Measurements from ENCODE around the gene CRIP2.

Gene CRIP2, protein sequence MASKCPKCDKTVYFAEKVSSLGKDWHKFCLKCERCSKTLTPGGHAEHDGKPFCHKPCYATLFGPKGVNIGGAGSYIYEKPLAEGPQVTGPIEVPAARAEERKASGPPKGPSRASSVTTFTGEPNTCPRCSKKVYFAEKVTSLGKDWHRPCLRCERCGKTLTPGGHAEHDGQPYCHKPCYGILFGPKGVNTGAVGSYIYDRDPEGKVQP

DNA sequence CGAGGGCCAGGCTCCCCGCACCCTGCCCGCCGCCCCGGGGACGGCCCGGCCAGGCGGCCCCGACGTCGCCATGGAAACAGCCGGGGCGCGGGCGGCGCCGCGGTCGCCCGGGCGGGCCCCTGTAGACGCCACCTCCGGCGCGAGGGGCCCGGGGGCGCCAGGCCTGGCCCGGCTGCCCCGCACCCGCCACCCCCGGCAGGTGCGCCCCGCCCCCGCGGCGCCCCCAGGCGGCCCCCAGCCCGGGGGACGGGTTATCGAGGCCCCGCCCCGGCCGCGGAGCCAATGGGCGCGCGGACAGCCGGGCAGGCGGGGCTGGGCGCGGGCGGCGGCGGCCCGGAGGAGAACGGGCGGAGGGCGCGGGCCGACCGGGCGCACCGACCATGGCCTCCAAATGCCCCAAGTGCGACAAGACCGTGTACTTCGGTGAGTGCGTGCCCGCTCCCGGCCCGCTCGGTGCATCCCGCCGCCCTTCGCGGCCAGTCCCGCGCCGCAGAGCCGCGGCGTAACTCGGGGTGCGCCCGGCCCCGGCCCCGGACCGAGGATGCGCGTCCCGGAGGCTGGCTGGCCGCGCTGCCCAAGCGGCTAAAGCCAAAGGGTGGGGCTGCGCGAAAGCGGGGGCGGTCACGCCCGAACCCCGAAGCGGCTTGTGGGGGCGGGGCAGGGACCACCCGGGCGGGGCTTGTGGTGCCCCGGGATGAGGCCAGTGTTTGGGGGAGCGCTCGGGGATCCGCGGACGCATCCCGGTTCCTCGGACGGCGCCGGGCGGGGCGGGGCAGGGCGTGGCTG lies at the start of gene CRIP2:
TSS of gene CRIP2 (plus strand) at position 339 of the 786 bp plus-strand sequence. CDS start at position 381, 42 bp downstream.
- in situ Hi-C loops (cut with MboI; ENCODE audit: low pct_unique_long_range_greater_than_20kb, low sequenced_read_pairs, unreplicated experiment): no loop called here
- TF ChIP-seq, protein P1, sequence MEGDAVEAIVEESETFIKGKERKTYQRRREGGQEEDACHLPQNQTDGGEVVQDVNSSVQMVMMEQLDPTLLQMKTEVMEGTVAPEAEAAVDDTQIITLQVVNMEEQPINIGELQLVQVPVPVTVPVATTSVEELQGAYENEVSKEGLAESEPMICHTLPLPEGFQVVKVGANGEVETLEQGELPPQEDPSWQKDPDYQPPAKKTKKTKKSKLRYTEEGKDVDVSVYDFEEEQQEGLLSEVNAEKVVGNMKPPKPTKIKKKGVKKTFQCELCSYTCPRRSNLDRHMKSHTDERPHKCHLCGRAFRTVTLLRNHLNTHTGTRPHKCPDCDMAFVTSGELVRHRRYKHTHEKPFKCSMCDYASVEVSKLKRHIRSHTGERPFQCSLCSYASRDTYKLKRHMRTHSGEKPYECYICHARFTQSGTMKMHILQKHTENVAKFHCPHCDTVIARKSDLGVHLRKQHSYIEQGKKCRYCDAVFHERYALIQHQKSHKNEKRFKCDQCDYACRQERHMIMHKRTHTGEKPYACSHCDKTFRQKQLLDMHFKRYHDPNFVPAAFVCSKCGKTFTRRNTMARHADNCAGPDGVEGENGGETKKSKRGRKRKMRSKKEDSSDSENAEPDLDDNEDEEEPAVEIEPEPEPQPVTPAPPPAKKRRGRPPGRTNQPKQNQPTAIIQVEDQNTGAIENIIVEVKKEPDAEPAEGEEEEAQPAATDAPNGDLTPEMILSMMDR (IDR thresholded peaks at IDR 0.05; ENCODE audit: extremely low read depth, insufficient read depth, missing control alignments): no peak
- peak; percentile 91 for DNase-seq (ENCODE audit: low spot score)

DNA sequence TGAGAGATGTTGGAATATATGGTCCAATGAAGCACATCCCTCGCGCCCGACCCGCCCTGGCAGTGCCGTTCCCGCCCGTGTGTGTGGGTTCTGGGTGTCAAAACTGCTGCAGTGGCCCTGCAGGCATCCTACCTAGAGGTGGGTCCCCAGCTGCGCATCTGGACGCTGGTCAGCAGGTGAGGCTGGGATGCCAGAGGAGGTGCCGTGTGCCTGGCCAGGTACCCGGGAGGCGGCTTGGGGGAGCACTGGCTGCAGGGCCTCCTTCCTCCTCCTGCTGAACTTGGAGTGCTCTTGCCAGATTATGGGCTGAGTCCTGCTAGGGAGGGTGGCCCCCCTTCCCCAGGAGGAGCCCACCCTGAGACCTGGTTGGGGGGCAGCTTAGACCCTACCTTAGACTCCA lies 49.8 kb upstream of the CRIP2 start:
- in situ Hi-C loops (cut with MboI; ENCODE audit: low pct_unique_long_range_greater_than_20kb, low sequenced_read_pairs, unreplicated experiment): no loop called here
- DNase-seq (ENCODE audit: low spot score): no peak
- TF ChIP-seq, protein P1 (IDR thresholded peaks at IDR 0.05; ENCODE audit: extremely low read depth, insufficient read depth, missing control alignments): no peak

DNA sequence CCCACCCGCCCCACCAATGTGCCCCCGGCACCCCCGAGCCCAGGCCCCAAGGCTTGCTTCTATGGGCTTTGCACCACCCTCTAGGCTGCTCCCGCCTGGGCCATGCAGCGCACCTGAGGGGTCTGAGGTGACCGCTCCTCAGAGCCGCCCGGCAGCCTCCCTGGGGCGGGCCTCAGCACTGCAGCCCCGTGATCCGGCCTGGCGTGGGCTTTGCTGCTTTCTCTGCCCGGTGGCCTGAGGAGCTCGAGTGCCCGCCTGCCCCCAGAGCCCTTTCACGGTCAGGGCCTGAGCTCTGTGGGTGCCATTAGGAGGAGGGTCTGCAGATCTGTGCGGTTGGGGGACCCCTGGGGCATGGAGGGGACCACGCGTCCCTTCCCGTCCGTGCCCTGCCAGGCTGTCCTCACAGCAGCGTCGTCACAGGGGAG lies 48.8 kb upstream of the CRIP2 start:
- DNase-seq (ENCODE audit: low spot score): no peak
- TF ChIP-seq, protein P1 (IDR thresholded peaks at IDR 0.05; ENCODE audit: extremely low read depth, insufficient read depth, missing control alignments): no peak
- in situ Hi-C loops (cut with MboI; ENCODE audit: low pct_unique_long_range_greater_than_20kb, low sequenced_read_pairs, unreplicated experiment): no loop called here

DNA sequence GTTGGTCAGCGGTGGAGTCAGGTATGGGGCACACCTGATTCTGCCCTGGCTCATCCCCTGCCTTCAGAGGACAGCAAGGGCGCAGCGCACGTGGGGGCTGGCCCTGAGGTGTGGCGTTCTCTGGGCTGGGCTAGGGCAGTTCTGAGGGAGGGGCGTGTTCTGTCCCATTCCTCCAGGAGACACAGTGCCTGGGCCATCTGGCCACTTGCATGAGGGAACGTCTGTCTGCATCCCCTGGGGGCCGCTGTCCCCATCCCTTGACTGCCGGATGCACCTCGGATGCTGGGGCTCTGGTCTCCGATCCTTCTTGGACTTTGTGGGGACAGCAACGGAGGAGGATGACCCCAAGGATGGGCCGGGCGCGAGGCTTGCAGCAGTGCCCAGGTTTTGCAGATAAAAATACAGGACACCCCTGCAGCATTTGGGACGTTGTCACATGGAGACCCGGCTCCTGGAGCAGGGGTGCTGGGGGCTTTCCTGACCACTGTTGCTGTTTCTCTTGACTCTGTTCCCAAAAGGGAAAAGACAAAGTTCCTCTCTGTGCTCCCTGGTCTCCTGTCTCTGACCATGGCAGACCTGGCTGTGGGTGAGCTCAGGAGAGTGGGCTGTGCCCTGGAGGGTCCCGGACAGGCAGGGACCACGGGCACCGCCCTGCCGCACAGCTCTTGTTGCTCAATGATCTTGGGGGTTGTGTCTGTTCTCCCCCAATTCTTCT lies 48.0 kb upstream of the CRIP2 start:
- DNase-seq (ENCODE audit: low spot score): no peak
- in situ Hi-C loops (cut with MboI; ENCODE audit: low pct_unique_long_range_greater_than_20kb, low sequenced_read_pairs, unreplicated experiment): no loop called here
- TF ChIP-seq, protein P1 (IDR thresholded peaks at IDR 0.05; ENCODE audit: extremely low read depth, insufficient read depth, missing control alignments): no peak

DNA sequence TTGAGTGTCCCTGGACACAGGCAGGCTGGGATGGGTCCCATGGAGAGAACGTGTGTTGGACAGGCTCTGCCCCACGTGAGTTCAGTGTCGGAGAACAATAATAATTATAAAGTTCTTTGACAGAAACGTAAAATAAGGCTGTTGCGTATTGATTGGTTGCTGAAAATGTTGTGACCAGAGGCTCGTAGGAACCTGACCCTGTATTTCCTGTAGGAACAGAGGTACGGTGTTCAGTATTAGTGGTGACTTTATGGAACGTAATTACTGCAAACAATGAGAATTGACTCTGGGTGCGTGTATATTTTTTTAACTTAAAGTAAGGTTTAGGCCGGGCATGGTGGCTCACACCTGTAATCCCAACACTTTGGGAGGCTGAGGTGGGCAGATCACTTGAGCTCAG lies 47.2 kb upstream of the CRIP2 start:
- in situ Hi-C loops (cut with MboI; ENCODE audit: low pct_unique_long_range_greater_than_20kb, low sequenced_read_pairs, unreplicated experiment): no loop called here
- no peak for DNase-seq (ENCODE audit: low spot score)
- TF ChIP-seq, protein P1 (IDR thresholded peaks at IDR 0.05; ENCODE audit: extremely low read depth, insufficient read depth, missing control alignments): no peak

DNA sequence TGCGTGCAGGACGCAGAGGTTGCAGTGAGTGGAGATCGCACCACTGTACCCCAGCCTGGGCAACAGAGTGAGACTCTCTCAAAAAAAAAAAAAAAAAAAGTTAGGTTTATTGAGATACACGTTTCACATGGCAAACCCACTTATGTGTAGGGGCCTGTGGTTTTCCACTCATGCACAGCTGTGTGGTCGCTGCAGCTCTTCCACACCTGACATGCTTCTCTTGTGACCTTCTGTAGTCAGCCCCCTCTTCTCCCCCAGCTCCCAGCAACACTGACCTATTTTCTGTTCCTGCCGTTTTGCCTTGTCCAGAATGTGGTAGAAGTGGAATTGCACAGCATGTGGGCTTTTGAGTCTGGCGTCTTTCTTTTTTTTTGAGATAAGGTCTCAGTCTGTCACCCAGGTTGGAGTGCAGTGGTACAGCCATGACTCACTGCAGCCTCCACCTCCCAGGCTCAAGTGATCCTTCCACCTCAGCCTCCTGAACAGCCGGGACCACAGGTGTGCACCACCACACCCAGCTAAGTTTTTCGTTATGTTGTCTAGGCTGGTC lies 46.6 kb upstream of the CRIP2 start:
- TF ChIP-seq, protein P1 (IDR thresholded peaks at IDR 0.05; ENCODE audit: extremely low read depth, insufficient read depth, missing control alignments): no peak
- in situ Hi-C loops (cut with MboI; ENCODE audit: low pct_unique_long_range_greater_than_20kb, low sequenced_read_pairs, unreplicated experiment): no loop called here
- DNase-seq (ENCODE audit: low spot score): no peak

Measured in GM13977 (cell line).